ENCODE results near the gene VIP.
"Not testable (repeated sequence)": the region's sequence is repeated elsewhere in the genome, so short reads cannot be mapped to it uniquely, and the experiment has no call there.

Gene VIP

DNA sequence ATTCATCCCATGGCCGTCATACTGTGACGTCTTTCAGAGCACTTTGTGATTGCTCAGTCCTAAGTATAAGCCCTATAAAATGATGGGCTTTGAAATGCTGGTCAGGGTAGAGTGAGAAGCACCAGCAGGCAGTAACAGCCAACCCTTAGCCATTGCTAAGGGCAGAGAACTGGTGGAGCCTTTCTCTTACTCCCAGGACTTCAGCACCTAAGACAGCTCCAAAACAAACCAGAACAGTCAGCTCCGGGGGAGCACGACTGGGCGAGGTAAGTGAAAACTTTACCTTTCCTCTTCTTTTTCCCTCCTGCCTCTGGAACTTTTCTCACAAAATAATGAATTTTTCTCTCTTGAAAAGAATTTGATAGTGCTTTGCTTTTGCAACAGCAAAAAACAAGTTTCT lies at the start of gene VIP:
TSS of gene VIP (plus strand) at position 104 of the 400 bp plus-strand sequence. CDS start 1,381 bp downstream, outside the sequence.
- no peak for DNase-seq (ENCODE audit: low read depth)

DNA sequence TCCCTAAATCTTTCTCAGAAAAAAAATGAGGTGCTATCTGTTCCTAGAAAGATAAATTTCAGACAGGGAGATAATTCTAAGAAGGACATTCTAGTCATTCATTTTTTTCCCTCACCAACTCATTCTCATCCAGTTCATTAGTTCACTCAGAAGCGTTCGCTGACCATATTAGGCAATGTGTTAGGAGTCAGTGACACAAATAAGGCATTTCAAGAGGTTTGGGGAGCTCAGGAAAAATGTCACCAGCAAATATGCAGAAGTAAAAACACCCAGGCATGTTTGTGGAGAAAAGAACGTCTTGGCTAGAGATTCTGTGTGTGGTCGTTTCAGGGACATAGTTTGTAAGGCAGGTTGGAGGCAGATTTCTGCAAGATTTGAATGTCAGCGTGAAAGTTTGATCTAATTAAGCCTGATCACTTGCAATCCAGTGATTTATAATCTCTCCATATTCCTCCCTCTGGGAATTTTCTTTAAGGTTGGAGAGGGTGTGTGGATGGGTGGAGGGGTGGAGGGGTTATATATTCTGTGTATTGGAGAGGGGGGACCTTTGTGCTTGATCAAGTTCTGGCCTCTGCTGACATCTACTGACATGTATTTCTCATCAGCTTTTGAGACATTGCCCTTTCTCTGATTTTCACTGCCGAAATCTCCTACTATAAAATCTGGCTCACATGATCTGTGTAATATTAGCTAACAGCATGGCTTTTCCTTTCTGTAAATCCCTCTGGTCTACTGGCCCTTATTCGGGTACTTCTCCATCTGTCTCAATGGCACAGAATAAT lies 49.3 kb upstream of the VIP start:
- peak; percentile 9 for DNase-seq (ENCODE audit: low read depth)

DNA sequence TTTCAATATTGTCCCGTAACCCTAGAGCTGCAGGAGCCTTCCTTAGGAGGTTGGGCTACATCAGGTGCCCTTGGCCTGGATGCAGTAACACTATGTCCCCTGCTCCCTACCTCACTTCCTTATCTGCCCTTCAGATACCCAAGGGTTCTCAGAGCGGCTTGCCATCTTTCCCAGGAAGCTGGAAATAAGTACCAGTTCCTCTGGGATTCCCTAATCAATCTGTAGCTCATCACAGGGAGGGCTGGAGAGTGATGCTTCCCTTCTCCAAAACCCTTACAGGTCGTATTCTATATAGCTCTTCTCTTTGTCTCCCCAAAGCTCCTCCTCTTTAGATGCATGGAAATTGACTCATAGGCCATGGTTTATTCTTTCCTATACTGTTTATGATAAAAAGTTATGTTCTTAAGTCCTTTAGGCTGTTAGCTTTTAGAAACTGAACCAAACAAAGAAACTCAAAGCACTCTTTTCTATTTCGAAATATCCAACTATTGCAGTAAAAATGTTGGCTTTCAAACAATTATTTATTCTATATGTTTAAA lies 48.7 kb upstream of the VIP start:
- DNase-seq (ENCODE audit: low read depth): no peak

DNA sequence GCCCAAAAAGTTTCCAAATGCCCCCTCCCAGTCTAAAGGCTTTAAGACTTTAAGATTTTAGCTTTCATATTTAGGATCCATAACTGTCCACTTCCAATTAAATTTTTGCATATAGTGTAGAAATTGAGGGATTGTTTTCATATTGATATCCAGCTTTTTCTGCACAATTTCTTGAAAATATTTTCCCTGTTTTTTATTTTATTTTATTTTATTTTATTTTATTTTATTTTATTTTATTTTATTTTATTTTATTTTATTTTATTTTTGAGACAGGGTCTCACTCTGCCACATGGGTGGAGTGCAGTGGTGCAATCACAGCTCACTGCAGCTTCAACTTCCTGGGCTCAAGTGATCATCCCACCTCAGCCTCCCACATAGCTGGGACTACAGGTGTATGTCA lies 46.8 kb upstream of the VIP start:
- DNase-seq (ENCODE audit: low read depth): not testable (repeated sequence)

DNA sequence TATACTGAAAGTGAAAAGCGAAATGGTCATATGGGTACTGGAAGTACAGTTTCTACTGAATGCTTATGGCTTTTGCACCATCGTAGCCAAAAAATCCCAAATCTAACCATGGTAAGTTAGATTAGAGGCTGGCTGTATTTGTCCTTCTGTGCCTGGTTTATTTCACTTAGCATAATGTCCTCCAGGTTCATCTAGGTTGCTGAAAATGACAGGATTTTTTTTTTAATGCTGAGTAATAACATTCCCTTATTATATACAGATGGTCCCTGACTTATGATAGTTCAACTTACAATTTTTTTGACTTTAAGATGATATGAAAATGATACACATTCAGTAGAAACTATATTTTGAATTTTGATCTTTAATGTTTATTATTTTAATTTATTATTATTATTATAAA lies 45.3 kb upstream of the VIP start:
- DNase-seq (ENCODE audit: low read depth): no peak

DNA sequence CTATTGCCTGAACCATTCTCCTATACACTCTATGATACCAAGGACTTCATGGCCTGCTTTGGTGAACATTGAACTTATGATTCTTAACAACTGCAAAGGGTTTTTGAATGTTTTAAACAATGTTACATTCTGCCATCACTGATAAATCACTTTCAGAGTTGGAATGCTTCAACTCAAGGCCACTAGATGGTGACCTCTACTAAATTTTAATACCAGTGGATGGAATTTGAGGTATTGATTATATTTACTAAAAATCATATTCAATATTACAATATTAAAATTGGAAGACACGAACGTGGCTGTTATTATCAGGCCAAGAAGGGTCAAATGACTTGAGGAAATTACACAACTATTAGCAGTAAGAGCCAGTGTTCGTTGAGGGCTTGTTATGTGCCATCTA lies 34.3 kb upstream of the VIP start:
- no peak for DNase-seq (ENCODE audit: low read depth)

DNA sequence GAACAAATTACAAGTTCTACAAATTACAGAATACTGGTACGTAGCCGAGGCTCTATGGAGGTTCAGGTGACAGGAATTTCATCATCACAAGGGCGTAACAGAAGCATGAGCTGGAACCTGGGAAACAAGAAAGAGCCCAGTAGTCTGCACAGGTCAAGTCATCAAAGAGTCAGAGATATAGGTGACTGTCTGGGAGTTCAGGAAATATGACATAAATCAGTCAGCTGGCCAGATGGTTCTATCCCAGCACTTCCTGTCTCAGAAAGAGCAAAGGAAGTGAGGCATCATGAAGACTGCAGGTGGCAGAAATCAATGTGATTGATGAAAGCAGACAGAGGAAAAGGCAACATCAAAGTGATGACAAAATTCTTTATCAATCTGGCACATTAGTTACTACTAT lies 29.6 kb upstream of the VIP start:
- DNase-seq (ENCODE audit: low read depth): no peak

DNA sequence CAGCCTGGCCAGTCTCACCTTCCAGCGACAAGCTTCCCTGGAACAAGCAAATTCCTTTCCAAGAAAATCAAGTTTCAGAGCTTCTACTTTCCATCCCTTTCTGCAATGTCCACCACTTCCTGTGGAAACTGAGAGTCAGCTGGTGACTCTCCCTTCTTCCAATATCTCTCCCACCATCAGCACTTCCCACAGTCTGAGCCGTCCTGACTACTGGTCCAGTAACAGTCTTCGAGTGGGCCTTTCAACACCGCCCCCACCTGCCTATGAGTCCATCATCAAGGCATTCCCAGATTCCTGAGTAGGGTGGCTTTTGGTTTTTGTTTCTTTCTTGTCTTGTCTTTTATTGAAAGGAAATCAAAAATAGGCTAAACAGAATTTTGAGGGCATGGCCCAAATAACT lies 28.6 kb upstream of the VIP start:
- DNase-seq (ENCODE audit: low read depth): no peak

DNA sequence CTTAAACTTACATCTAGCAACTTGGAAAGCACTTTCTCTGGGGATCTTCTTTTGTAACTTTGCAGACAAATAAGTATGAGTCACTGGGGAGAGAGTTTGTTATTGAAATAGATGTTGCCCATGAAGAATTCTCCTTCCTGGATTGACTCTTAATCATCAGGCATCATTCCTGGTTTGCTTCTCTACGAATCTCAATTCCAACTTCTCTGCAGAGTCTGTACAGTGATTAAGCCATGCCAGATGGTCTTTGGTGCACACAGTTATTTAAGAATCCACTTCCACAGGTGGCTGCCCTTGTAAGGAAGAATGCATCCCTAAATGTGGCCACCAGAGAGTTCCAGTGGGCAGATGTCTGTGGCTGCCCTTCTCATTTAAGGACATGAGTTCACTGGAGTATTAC lies 27.2 kb upstream of the VIP start:
- peak; percentile 18 for DNase-seq (ENCODE audit: low read depth)

DNA sequence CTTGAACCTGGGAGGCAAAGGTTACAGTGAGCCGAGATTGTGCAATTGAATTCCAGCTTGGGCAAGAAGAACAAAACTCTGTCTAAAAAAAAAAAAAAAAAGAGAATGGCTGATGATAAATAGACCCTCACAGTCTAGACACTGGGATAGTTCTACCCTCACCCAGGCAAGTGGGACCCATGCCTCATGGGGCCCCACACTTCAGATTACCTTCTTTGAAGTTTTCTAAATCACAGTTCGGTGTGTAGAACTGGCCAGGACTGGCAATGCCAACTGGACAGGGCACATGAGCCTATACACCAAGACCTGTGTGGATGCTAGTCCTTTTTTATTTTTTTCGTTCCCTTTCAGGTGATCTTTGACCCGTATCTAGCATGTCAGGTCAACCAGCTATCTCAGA lies 24.3 kb upstream of the VIP start:
- no peak for DNase-seq (ENCODE audit: low read depth)

DNA sequence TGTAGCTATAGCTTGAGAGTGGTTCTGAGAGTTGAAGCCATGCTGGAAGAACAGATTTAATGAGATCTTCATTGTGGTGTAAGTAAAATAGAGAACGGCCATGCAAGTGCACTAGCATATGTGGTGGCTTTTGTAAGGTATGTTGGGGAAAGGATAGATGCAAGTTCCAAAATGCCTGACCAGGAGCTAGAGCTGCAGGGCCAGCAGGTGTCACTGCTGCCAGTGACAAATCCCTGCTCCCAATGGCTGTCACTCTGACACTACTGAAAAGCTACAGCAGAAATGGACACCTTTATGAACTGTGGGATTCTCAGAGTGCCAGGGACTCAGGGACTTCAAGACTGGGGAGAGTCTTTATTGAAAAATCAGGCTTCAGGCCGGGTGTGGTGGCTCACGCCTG lies 23.1 kb upstream of the VIP start:
- no peak for DNase-seq (ENCODE audit: low read depth)

DNA sequence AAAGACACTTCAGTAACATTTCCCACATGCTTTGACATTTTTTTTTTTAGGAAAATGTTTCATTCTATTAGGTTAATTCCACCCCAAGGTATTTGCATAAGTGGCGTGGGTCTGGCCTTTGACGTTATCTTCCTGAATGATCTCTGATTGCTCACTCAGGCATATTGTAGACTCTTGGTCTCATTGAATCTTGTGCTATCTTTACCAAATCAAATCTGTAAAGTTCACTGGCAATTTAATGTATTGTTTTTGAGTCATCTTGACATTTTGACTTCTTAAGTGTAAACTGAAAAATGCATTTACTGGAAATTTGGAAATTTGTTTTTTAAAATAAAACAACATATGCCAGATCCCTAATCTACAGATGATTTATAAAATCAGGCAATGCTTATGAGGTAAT lies 16.0 kb upstream of the VIP start:
- DNase-seq (ENCODE audit: low read depth): no peak

DNA sequence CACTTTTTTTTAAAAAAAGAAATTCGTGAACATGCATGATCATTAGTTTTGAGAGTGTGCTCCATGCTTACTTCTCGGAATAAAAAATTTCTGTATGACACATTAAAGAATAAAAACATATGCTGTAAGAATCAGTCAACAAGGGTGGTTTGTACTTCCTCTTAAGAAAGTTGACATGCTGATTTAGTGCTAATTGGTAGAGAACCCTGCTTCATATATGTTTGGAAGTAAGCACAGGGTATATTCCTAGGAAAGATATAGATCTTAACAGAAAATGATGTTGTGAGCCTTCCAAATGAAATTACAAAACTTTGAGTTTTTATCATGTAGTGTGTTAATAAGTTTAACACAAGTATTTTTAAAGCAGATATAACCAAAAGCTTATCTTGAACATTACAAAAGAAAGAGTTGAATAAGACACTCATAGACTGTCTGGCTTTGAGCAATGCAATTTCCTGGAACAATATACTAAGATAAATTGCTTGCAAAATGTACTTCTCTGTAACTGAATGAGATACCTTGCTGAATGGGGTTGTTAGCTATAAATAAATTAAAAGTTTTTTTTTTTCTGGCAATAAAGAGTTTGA lies 13.8 kb upstream of the VIP start:
- no peak for DNase-seq (ENCODE audit: low read depth)

DNA sequence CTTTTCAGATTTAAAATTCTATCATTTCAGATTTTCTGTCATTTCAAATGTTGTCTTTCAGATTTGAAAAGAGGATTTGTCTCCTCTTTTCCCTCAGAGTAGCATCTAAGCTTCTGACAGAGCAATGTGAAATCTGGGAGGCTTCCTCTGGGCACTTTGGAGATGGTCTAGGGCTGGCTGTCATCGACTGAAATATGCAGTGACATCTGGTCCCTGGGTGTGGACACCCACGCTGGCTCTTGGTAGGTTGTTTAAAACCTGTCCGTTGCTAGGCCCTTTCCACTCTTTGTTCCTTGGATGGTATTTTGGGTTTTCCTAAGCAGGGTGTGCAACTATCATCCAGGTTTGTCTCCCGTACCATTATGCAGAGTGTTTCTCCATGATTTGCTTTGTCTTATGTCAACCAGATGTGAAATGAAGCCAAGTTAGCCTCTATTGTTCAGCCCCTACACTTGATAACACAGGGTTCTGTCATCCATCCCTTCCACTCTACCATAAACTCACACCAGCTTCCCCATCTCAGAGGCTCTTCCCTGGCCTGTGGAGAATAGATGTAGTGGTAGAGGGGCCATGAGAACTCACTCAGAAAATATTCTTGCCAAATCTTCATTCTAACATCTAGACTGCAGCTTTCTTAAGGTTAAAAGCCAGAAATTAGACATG lies 5.0 kb upstream of the VIP start:
- no peak for DNase-seq (ENCODE audit: low read depth)

DNA sequence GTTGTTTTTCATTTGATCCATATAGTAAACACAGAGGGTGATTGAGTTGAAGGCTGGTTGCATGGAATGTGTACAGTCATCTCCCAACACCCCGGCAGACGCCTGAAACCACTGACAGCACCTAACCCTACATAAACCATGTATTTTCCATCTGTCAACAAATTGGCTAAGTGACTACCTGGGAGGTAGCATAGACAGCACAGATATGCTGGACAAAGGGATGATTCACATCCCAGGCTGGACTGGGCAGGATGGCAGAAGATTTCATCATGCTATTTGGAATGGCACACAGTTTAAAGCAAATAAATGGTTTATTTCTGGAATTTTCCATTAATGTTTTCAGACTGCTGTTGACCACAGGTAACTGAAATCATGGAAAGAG lies 4.4 kb upstream of the VIP start:
- DNase-seq (ENCODE audit: low read depth): no peak

DNA sequence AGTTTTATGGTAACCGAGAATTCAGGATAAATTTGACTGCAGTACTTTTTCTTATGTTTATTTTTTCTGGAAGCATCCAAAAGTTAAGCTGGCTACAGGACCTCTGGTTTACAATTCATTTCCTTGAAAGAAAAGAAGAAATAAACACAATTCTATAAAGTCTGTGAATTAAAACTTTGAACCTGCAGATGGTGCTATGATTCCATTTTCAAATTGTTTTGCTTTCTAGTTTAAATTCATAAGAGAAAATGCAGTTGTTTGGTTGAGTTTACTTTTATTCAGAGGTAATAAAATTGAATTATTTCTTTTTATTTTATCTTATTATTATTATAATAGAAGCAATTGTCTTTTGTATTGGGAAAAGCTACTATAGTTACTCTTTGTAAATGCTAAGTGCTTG lies 1.8 kb upstream of the VIP start:
- DNase-seq (ENCODE audit: low read depth): no peak

DNA sequence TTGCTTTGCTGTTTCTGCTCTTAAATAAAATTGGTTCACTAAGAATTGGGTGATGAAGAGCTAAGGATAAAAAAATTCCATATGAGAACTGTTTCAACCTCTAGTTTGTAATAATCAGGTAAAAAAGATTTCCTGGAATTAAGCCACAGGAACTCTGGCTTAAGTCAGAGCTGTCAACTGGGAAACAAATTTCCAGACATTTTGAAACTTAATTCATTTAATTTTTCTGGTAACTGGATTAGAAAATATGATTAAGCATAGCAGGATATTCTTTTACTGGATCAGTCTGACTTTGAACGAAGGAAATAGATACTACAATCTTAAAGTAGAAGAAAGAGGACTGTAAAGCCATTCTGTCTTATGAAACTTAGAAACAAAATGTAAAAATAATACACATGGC lies 1.3 kb upstream of the VIP start:
- DNase-seq (ENCODE audit: low read depth): no peak

DNA sequence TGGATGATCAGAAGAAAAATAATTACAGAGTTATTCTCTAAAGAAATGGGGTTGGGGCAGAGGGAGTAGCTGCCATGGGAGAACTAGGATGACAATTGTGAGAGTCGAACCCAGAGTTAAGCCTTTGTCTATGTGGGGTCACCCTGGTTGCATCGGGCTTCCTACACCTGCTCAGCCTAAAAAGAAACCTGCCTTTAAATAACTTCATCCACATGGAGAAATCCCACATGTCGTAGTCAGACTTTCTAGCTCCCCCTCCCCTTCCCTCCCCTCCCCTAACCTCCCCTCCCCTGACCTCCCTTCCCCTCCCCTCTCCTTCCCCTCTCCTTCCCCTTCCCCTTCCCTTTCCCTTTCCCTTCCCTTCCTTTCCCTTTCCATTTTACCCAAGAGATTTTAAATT lies 14.7 kb downstream of the VIP start:
- no peak for DNase-seq (ENCODE audit: low read depth)

DNA sequence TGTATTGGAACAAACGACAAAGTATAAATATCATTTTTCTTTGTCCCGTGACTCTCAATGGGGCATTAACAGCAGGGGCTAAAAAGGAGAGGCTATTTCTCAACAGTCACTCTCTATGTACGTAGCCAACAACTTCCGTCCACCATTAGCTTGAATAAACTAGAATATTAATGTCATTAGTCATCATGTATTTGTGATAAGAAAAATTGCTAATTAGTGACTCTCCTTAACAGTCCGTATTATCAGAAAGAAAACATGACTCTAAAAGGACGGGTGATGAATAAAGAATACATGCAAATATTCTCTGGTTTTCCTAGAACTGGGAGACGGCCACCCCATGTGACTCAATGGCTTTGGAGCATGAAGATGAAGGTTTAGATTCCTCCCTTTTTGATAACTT lies 18.6 kb downstream of the VIP start:
- no peak for DNase-seq (ENCODE audit: low read depth)

DNA sequence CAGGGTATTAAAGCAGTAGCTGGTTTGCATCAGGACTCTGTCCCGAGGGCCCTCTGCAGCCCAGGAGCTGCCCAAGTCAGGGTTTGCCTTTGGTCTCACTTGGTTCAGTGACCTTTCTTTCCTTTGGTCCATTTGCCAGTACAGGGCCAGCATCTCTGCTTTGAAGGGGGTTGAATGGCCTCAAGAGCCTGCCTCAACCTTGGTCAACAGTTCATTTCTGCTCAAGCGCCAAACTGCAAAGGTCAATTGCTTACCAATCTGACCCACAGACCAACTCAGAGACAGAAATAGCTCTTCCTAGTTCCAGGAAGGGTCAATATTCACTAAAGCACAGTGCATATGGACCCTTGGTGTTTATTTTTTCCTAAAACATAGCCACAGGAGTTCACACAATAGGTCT lies 19.4 kb downstream of the VIP start:
- no peak for DNase-seq (ENCODE audit: low read depth)

DNA sequence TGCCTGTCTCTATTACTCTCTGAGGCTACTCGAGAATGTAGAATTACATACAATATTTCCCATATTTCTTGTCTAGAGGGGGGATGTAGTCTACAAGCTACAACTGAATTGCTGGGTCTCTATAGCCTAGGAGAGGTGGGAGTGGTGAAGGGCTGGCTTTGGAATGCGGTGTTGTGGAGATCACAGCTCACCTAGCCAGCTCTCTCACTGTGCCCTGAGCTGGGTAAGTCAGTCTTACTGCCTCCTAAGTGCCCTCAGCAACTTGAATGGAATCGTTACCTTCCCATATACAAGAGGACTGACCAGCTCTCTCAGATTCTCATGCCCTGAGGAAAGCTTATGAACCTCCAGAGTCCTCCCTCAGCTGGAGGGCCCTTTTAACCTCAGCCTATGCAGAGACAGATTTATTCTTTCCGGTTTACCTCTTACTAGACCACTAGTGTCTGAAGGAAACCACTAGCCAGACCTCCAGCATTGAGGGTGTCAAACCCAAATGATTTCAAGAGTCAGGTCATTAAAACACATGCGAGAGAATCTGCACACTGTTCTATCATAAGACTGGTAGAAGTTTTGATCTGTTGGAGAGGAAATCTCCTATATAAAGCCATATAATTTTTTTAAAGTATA lies 20.6 kb downstream of the VIP start:
- no peak for DNase-seq (ENCODE audit: low read depth)

DNA sequence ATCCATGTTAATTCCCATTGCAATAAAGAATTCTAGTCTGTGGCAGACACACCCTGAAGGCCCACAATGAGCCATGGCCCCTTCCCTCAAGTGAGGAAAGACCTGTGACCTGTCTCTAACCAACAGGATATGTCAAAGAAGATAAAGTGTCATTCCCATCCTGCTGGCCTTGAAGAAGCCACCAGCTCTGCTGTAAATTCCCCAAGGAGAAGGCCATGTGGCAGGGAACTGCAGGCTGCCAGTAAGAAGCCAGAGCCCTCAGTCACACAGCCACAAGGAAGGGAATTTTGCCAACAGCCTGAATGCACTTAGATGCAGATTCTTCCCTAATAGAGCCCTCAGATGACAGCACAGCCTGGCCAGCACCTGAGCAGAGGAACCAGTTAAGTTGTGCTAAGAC lies 24.8 kb downstream of the VIP start:
- DNase-seq (ENCODE audit: low read depth): no peak

DNA sequence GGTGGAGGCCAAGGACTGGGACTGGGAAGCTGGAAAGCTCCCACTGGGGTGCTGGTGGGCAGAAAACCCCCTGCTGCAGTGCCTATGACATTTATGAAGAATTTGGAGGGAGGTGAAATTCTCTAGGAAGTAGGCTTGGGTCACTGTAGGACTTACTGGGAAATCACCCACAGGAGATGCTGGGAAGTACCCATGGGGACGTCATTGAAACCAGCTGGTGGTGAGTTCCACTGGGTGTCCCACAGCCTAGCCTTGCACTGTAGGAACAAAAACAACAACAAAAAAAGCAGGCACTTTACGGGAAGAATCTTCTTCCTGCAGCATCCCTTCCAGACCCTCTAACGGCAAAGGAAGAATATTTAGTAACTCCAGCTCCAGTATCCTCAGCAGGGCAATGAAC lies 26.2 kb downstream of the VIP start:
- DNase-seq (ENCODE audit: low read depth): no peak

Data from non-pigmented ciliary epithelial cell (primary cell).